ENCODE data around the gene MAP3K7CL. TPM values are rescaled to one million over a fixed set of nuclear protein-coding genes. Genes with fewer than 3 reads are reported as not detected.

Gene MAP3K7CL
- total RNA-seq, 1 experiment from 2014 or later, result 0.15 TPM

DNA sequence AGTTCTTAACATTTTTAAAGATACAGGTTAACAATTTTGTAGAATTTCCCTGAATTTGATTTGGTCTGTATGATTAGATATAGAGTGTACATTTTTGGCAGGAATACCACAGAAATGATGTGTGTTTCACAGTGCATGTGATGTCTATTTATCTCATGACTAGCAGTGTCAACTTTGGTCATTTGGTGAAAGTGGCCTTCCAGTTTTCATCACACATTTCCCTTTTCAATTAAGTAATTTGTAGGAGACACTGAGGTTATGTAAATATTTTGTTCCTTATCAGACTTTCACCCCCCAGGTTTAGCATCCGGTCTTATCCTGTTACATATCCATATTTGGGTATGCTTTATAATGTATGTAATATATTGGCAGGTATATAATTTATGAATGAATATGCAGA, 41.8 kb downstream of the MAP3K7CL start:
- Mint-ChIP-seq H3K27me3 (ENCODE audit: low read depth) (no peaks in the 10 kb centered on the region), H3K9me3 (no peaks in the 10 kb centered on the region), H3K27ac (no peak overlapping the region), H3K4me1 (no peaks in the 10 kb centered on the region), H3K4me3 (no peak overlapping the region), H3K36me3 (no peaks in the 10 kb centered on the region)
- DNase-seq (ENCODE audit: low spot score) (no peak), ATAC-seq (no peak)
- ChIA-PET POLR2A (no interaction called here), CTCF (no interaction called here)
- no peak for TF ChIP-seq ESRRA (CRISPR knock-in tag; IDR thresholded peaks at IDR 0.05; ENCODE audit: borderline replicate concordance)

DNA sequence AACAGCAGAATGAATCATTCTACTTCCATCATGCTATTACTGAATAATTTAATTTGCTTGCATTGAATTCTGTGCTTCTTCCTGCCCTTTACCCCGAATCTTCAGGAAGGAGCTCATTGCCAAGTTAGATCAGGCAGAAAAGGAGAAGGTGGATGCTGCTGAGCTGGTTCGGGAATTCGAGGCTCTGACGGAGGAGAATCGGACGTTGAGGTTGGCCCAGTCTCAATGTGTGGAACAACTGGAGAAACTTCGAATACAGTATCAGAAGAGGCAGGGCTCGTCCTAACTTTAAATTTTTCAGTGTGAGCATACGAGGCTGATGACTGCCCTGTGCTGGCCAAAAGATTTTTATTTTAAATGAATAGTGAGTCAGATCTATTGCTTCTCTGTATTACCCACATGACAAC, 44.2 kb downstream of the MAP3K7CL start:
- Mint-ChIP-seq H3K36me3 (no peaks in the 10 kb centered on the region), H3K4me1 (no peaks in the 10 kb centered on the region), H3K27me3 (ENCODE audit: low read depth) (no peaks in the 10 kb centered on the region; the same call in 1 of the 2 replicates), H3K9me3 (no peaks in the 10 kb centered on the region), H3K4me3 (no peak overlapping the region), H3K27ac (no peak overlapping the region)
- DNase-seq (ENCODE audit: low spot score) (no peak), ATAC-seq (no peak)
- ChIA-PET CTCF (interaction anchor here (0.8 to 1.3 kb wide), 2 partner anchors 124 to 202 kb away, joined by 3 read pairs; partner anchors contain the start of gene BACH1), POLR2A (no interaction called here)
- no peak for TF ChIP-seq ZNF317 (CRISPR knock-in tag; IDR thresholded peaks at IDR 0.05; ENCODE audit: borderline replicate concordance, low read depth)
- TF ChIP-seq, protein P1, sequence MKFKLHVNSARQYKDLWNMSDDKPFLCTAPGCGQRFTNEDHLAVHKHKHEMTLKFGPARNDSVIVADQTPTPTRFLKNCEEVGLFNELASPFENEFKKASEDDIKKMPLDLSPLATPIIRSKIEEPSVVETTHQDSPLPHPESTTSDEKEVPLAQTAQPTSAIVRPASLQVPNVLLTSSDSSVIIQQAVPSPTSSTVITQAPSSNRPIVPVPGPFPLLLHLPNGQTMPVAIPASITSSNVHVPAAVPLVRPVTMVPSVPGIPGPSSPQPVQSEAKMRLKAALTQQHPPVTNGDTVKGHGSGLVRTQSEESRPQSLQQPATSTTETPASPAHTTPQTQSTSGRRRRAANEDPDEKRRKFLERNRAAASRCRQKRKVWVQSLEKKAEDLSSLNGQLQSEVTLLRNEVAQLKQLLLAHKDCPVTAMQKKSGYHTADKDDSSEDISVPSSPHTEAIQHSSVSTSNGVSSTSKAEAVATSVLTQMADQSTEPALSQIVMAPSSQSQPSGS (CRISPR knock-in tag; IDR thresholded peaks at IDR 0.05; ENCODE audit: borderline replicate concordance, low read depth), result no peak
- no peak for TF ChIP-seq SMAD4 (CRISPR knock-in tag; IDR thresholded peaks at IDR 0.05)
- TF ChIP-seq EMX1 (CRISPR knock-in tag; IDR thresholded peaks at IDR 0.05), result no peak
- TF ChIP-seq NR1H2 (CRISPR knock-in tag; IDR thresholded peaks at IDR 0.05), result no peak

DNA sequence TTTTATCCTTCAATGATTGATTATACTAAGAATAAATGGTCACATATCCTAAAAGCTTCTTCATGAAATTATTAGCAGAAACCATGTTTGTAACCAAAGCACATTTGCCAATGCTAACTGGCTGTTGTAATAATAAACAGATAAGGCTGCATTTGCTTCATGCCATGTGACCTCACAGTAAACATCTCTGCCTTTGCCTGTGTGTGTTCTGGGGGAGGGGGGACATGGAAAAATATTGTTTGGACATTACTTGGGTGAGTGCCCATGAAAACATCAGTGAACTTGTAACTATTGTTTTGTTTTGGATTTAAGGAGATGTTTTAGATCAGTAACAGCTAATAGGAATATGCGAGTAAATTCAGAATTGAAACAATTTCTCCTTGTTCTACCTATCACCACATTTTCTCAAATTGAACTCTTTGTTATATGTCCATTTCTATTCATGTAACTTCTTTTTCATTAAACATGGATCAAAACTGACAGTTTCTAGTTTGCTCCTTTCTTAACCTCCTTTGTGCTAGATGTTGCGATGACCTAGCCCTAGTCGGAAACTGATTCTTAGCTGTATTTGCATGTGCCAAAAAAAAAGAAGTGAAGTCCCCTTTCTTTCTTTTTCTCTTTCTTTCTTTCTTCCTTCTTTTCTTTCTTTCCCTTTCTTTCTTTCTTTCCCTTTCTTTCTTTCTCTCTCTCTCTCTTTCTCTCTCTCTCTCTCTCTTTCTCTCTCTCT, 45.1 kb downstream of the MAP3K7CL start:
- no peaks in the 10 kb centered on the region; the same call in 1 of the 2 replicates for H3K27me3 Mint-ChIP-seq (ENCODE audit: low read depth)
- no peaks in the 10 kb centered on the region for H3K36me3 Mint-ChIP-seq
- ChIA-PET CTCF (interaction anchor here (1.3 kb wide), 1 partner anchor 123 kb away, joined by 3 read pairs; the partner anchor contains the start of gene BACH1), POLR2A (no interaction called here)
- peaks cover 5% of the 10 kb centered on the region for H3K4me1 Mint-ChIP-seq
- no peak for DNase-seq (ENCODE audit: low spot score)
- no peak overlapping the region for H3K4me3 Mint-ChIP-seq
- no peak for ATAC-seq
- H3K9me3 Mint-ChIP-seq, result no peaks in the 10 kb centered on the region
- no peak overlapping the region for H3K27ac Mint-ChIP-seq
- TF ChIP-seq, protein P2, sequence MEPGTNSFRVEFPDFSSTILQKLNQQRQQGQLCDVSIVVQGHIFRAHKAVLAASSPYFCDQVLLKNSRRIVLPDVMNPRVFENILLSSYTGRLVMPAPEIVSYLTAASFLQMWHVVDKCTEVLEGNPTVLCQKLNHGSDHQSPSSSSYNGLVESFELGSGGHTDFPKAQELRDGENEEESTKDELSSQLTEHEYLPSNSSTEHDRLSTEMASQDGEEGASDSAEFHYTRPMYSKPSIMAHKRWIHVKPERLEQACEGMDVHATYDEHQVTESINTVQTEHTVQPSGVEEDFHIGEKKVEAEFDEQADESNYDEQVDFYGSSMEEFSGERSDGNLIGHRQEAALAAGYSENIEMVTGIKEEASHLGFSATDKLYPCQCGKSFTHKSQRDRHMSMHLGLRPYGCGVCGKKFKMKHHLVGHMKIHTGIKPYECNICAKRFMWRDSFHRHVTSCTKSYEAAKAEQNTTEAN (CRISPR knock-in tag; IDR thresholded peaks at IDR 0.05), result no peak
- TF ChIP-seq ELF4 (CRISPR knock-in tag; IDR thresholded peaks at IDR 0.05; ENCODE audit: low read depth), result no peak
- TF ChIP-seq, protein P3, sequence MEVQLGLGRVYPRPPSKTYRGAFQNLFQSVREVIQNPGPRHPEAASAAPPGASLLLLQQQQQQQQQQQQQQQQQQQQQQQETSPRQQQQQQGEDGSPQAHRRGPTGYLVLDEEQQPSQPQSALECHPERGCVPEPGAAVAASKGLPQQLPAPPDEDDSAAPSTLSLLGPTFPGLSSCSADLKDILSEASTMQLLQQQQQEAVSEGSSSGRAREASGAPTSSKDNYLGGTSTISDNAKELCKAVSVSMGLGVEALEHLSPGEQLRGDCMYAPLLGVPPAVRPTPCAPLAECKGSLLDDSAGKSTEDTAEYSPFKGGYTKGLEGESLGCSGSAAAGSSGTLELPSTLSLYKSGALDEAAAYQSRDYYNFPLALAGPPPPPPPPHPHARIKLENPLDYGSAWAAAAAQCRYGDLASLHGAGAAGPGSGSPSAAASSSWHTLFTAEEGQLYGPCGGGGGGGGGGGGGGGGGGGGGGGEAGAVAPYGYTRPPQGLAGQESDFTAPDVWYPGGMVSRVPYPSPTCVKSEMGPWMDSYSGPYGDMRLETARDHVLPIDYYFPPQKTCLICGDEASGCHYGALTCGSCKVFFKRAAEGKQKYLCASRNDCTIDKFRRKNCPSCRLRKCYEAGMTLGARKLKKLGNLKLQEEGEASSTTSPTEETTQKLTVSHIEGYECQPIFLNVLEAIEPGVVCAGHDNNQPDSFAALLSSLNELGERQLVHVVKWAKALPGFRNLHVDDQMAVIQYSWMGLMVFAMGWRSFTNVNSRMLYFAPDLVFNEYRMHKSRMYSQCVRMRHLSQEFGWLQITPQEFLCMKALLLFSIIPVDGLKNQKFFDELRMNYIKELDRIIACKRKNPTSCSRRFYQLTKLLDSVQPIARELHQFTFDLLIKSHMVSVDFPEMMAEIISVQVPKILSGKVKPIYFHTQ (CRISPR knock-in tag; IDR thresholded peaks at IDR 0.05), result no peak
- TF ChIP-seq, protein P4, sequence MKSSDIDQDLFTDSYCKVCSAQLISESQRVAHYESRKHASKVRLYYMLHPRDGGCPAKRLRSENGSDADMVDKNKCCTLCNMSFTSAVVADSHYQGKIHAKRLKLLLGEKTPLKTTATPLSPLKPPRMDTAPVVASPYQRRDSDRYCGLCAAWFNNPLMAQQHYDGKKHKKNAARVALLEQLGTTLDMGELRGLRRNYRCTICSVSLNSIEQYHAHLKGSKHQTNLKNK (CRISPR knock-in tag; IDR thresholded peaks at IDR 0.05), result no peak
- no peak for TF ChIP-seq ESRRA (CRISPR knock-in tag; IDR thresholded peaks at IDR 0.05; ENCODE audit: borderline replicate concordance)
- TF ChIP-seq, protein P1 (CRISPR knock-in tag; IDR thresholded peaks at IDR 0.05; ENCODE audit: borderline replicate concordance, low read depth), result no peak
- TF ChIP-seq ZNF423 (CRISPR knock-in tag; IDR thresholded peaks at IDR 0.05), result no peak
- TF ChIP-seq, protein P5, sequence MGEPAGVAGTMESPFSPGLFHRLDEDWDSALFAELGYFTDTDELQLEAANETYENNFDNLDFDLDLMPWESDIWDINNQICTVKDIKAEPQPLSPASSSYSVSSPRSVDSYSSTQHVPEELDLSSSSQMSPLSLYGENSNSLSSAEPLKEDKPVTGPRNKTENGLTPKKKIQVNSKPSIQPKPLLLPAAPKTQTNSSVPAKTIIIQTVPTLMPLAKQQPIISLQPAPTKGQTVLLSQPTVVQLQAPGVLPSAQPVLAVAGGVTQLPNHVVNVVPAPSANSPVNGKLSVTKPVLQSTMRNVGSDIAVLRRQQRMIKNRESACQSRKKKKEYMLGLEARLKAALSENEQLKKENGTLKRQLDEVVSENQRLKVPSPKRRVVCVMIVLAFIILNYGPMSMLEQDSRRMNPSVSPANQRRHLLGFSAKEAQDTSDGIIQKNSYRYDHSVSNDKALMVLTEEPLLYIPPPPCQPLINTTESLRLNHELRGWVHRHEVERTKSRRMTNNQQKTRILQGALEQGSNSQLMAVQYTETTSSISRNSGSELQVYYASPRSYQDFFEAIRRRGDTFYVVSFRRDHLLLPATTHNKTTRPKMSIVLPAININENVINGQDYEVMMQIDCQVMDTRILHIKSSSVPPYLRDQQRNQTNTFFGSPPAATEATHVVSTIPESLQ (CRISPR knock-in tag; IDR thresholded peaks at IDR 0.05), result no peak
- TF ChIP-seq, protein P6, sequence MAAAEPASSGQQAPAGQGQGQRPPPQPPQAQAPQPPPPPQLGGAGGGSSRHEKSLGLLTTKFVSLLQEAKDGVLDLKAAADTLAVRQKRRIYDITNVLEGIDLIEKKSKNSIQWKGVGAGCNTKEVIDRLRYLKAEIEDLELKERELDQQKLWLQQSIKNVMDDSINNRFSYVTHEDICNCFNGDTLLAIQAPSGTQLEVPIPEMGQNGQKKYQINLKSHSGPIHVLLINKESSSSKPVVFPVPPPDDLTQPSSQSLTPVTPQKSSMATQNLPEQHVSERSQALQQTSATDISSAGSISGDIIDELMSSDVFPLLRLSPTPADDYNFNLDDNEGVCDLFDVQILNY (CRISPR knock-in tag; IDR thresholded peaks at IDR 0.05), result no peak
- TF ChIP-seq, protein P7, sequence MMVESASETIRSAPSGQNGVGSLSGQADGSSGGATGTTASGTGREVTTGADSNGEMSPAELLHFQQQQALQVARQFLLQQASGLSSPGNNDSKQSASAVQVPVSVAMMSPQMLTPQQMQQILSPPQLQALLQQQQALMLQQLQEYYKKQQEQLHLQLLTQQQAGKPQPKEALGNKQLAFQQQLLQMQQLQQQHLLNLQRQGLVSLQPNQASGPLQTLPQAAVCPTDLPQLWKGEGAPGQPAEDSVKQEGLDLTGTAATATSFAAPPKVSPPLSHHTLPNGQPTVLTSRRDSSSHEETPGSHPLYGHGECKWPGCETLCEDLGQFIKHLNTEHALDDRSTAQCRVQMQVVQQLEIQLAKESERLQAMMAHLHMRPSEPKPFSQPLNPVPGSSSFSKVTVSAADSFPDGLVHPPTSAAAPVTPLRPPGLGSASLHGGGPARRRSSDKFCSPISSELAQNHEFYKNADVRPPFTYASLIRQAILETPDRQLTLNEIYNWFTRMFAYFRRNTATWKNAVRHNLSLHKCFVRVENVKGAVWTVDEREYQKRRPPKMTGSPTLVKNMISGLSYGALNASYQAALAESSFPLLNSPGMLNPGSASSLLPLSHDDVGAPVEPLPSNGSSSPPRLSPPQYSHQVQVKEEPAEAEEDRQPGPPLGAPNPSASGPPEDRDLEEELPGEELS (CRISPR knock-in tag; IDR thresholded peaks at IDR 0.05), result no peak
- TF ChIP-seq, protein P8, sequence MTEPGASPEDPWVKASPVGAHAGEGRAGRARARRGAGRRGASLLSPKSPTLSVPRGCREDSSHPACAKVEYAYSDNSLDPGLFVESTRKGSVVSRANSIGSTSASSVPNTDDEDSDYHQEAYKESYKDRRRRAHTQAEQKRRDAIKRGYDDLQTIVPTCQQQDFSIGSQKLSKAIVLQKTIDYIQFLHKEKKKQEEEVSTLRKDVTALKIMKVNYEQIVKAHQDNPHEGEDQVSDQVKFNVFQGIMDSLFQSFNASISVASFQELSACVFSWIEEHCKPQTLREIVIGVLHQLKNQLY (CRISPR knock-in tag; IDR thresholded peaks at IDR 0.05), result no peak
- no peak for TF ChIP-seq ZNF416 (CRISPR knock-in tag; IDR thresholded peaks at IDR 0.05)

Data from WTC11 (cell line).